ENCODE data around the gene APOB. TPM values are rescaled to one million over a fixed set of nuclear protein-coding genes. Genes with fewer than 3 reads are reported as not detected.

APOB gene
- total RNA-seq, 2 experiments from 2014 or later = not detected

DNA sequence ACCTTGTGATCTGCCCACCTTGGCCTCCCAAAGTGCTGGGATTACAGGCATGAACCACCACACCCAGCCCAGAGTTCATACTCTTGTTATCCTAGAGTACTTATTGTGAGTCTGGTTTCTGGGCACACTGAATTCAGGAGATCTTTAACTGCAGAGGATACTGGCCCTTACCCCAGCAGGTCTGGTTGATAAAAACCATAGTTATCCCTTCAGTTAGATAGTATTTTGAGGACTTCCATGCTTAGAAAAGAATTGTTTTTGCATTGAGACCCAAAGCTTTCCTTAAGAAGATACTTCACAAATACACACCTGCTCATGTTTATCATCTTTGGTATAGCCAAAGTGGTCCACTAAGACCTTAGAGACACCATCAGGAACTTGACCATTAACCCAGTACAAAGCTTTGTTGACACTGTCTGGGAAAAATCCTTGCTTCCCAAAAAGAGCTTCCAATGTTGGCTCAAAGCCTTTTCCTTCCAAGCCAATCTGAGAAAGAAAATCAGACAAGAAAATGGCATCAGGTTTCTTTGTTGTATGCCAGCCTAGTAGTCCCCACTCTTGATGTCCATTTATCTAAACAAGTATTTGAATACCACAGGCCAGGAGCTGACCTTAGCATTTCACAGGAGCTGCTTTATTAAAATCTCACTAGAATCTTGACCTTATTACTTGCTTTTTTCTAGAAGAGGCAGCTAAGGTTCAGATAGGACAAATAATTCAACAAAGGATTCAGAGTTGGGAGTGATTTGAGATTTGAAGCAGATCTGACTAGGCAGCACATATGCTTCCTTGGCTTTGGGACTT lies 17.2 kb downstream of the APOB start:
- Mint-ChIP-seq H3K4me1 (ENCODE audit: low read depth) (no peaks in the 10 kb centered on the region), H3K27ac (no peak overlapping the region), H3K36me3 (ENCODE audit: low read depth) (no peaks in the 10 kb centered on the region), H3K9me3 (ENCODE audit: insufficient read depth) (no peaks in the 10 kb centered on the region), H3K4me3 (no peak overlapping the region), H3K27me3 (ENCODE audit: low read depth) (peaks cover 6% of the 10 kb centered on the region)
- POLR2A ChIA-PET = no interaction called here
- DNase-seq = no peak
- CTCF ChIA-PET = no interaction called here
- ATAC-seq = no peak

DNA sequence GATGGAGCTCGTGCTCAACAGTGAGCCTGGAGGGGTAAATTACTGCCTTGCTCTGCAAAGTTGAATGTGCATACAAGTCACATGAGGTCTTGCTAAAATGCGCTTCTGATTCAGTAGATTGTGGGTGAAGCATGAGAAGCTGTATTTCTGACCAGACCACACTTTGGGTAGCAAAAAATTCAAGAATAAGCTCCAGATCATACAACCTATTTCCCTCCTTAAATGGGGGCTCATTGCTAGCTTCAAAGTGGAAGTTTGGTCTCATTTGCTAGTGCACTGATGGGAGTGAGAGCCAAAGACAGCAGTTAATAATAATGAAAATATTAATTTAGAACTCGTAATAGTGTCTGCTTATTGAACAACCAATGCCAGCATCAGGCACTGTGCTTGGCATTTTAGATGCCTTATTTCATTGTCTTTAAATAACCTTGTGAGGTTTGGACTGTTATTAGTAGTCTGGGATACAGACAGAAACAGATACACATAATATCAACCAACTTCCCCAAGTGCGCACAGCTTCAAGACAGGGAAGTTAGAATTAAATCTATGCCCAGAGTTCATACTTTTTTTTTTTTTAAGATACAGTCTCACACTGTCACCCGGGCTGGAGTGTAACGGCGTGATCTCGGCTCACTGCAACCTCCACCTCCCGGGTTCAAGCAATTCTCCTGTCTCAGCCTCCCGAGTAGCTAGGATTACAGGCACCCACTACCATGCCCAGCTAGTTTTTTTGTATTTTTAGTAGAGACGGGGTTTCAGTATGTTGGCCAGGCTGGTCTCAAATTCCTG lies 18.0 kb downstream of the APOB start:
- no peaks in the 10 kb centered on the region for H3K9me3 Mint-ChIP-seq (ENCODE audit: insufficient read depth)
- ATAC-seq (no peak), DNase-seq (no peak)
- ChIA-PET POLR2A (no interaction called here), CTCF (no interaction called here)
- peaks cover 4% of the 10 kb centered on the region for H3K27me3 Mint-ChIP-seq (ENCODE audit: low read depth)
- no peaks in the 10 kb centered on the region for H3K36me3 Mint-ChIP-seq (ENCODE audit: low read depth)
- no peaks in the 10 kb centered on the region for H3K4me1 Mint-ChIP-seq (ENCODE audit: low read depth)
- H3K4me3 Mint-ChIP-seq = no peak overlapping the region
- H3K27ac Mint-ChIP-seq = no peak overlapping the region

DNA sequence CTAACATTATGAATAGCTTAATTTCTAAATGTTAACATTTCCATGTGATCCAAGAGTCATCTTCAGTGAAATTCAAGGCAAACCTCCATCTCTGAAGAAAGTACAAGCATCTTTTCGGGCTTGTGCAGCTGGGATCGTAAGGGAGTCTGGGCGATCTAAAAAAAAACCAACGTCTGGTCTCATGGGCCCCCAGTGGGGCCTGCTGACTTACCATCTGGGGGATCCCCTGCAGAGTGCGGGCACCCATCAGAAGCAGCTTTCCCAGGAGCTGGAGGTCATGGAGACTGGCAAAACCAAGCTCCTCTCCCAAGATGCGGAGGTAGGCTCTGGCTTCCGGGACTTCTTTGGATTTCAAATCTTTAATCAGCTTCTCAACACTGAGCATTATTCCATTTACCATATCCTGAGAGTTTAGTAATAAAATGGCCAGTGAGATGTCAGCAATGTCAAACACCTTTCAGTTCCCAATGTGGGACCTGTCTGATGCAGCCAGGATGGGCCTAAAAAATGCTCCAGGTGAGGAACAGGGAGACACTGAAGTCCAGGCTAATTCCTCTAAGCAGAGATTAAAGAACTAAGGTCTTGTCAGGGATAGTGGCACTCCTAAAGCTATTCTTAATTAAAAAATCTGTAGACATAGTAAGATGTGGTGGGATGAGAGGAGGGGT lies 19.0 kb downstream of the APOB start:
- ChIA-PET POLR2A (no interaction called here), CTCF (no interaction called here)
- Mint-ChIP-seq H3K27ac (no peak overlapping the region), H3K4me3 (no peak overlapping the region), H3K4me1 (ENCODE audit: low read depth) (no peaks in the 10 kb centered on the region), H3K36me3 (ENCODE audit: low read depth) (no peaks in the 10 kb centered on the region), H3K9me3 (ENCODE audit: insufficient read depth) (no peaks in the 10 kb centered on the region), H3K27me3 (ENCODE audit: low read depth) (peaks cover 4% of the 10 kb centered on the region)
- ATAC-seq (no peak), DNase-seq (no peak)

GRCh38 chr2:21024198-21024597 lies 19.7 kb downstream of the APOB start:
- H3K4me3 Mint-ChIP-seq = no peak overlapping the region

DNA sequence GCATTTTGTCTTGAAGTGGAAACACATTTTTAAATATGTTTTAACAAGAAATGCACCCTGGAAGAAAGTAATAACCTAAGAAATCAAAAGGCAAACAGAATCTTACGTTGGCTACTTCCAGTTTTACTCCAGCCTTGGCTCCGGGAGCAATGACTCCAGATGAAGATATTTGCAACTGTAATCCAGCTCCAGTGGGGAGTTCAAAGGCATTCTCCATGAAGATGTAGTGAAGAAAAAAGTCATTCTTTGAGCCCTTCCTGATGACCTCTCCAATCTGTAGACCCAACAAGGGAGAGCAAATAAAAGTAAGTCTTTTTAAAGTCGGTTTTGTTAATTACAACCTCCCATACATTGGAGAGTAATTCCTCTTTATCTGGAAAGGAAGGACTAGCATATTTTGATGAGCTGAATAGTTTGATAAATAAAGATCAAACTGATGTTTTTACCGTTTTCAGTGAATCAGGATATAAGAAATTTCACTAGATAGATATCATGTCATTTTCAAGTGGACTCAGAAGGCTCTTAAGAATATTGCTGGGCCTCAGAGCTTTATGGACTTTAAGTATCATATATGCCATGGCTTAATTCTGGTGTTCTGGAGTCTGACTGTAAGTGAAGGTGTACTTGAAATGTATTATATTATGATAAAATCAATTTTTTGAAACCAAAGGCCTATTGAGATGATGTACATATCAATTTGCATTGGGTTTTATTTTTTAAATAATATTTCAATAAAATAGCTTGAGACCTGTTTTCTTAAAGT lies 20.3 kb downstream of the APOB start:
- H3K27ac Mint-ChIP-seq = no peak overlapping the region
- POLR2A ChIA-PET = no interaction called here
- no peaks in the 10 kb centered on the region for H3K4me1 Mint-ChIP-seq (ENCODE audit: low read depth)
- DNase-seq (no peak), ATAC-seq (no peak)
- no peaks in the 10 kb centered on the region for H3K36me3 Mint-ChIP-seq (ENCODE audit: low read depth)
- CTCF ChIA-PET = no interaction called here
- H3K27me3 Mint-ChIP-seq (ENCODE audit: low read depth) = peaks cover 4% of the 10 kb centered on the region
- no peak overlapping the region for H3K4me3 Mint-ChIP-seq
- no peaks in the 10 kb centered on the region for H3K9me3 Mint-ChIP-seq (ENCODE audit: insufficient read depth)

More at GRCh38 chr2:21024198-21024597, 19.7 kb downstream of the APOB start:
- no peaks in the 10 kb centered on the region for H3K4me1 Mint-ChIP-seq (ENCODE audit: low read depth)
- H3K27me3 Mint-ChIP-seq (ENCODE audit: low read depth) = peaks cover 4% of the 10 kb centered on the region
- no peak for DNase-seq
- no peak for ATAC-seq
- no peaks in the 10 kb centered on the region for H3K36me3 Mint-ChIP-seq (ENCODE audit: low read depth)
- POLR2A ChIA-PET = no interaction called here
- no peaks in the 10 kb centered on the region for H3K9me3 Mint-ChIP-seq (ENCODE audit: insufficient read depth)
- H3K27ac Mint-ChIP-seq = no peak overlapping the region
- CTCF ChIA-PET = no interaction called here

- H3K36me3 Mint-ChIP-seq (ENCODE audit: low read depth) = no peaks in the 10 kb centered on the region
These were observed 21.0 kb downstream of the APOB start for GRCh38 chr2:21022792-21023367.

DNA sequence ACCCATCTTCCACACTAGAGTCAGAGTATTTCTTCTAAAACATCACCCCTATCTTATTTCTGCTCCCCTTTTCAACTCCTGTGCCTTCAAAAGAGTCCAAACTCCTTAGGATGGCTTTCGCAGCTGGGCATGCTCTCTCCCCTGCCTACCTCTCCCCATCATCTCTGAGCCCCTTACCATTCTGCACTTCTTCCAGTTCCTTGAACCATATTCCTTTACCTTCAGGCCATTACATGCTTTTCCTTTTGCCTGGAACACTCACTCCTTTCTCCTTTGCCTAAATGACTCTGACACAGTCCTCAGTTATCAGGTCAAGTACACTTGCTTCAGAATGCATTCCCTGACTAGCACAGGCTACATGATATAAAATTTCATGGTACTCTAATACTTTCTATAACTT lies 22.4 kb downstream of the APOB start:
- Mint-ChIP-seq H3K27ac (no peak overlapping the region), H3K4me3 (no peak overlapping the region), H3K36me3 (ENCODE audit: low read depth) (no peaks in the 10 kb centered on the region), H3K9me3 (ENCODE audit: insufficient read depth) (no peaks in the 10 kb centered on the region), H3K4me1 (ENCODE audit: low read depth) (no peaks in the 10 kb centered on the region), H3K27me3 (ENCODE audit: low read depth) (peaks cover 4% of the 10 kb centered on the region)
- POLR2A ChIA-PET = no interaction called here
- ATAC-seq = no peak
- DNase-seq = no peak
- CTCF ChIA-PET = no interaction called here

More at GRCh38 chr2:21022792-21023367, 21.0 kb downstream of the APOB start:
- POLR2A ChIA-PET = no interaction called here
- no peaks in the 10 kb centered on the region for H3K9me3 Mint-ChIP-seq (ENCODE audit: insufficient read depth)
- no peak overlapping the region for H3K4me3 Mint-ChIP-seq
- H3K27ac Mint-ChIP-seq = no peak overlapping the region
- ATAC-seq (no peak), DNase-seq (no peak)
- CTCF ChIA-PET = no interaction called here
- H3K27me3 Mint-ChIP-seq (ENCODE audit: low read depth) = peaks cover 4% of the 10 kb centered on the region
- H3K4me1 Mint-ChIP-seq (ENCODE audit: low read depth) = no peaks in the 10 kb centered on the region

- H3K27me3 Mint-ChIP-seq (ENCODE audit: low read depth) = peaks cover 4% of the 10 kb centered on the region
- no peak overlapping the region for H3K27ac Mint-ChIP-seq
- H3K4me3 Mint-ChIP-seq = no peak overlapping the region
- DNase-seq = no peak
- no peaks in the 10 kb centered on the region for H3K4me1 Mint-ChIP-seq (ENCODE audit: low read depth)
- CTCF ChIA-PET = no interaction called here
- POLR2A ChIA-PET = no interaction called here
- H3K9me3 Mint-ChIP-seq (ENCODE audit: insufficient read depth) = no peaks in the 10 kb centered on the region
- no peaks in the 10 kb centered on the region for H3K36me3 Mint-ChIP-seq (ENCODE audit: low read depth)
- ATAC-seq = no peak
These were observed 23.1 kb downstream of the APOB start for GRCh38 chr2:21020668-21021288.

DNA sequence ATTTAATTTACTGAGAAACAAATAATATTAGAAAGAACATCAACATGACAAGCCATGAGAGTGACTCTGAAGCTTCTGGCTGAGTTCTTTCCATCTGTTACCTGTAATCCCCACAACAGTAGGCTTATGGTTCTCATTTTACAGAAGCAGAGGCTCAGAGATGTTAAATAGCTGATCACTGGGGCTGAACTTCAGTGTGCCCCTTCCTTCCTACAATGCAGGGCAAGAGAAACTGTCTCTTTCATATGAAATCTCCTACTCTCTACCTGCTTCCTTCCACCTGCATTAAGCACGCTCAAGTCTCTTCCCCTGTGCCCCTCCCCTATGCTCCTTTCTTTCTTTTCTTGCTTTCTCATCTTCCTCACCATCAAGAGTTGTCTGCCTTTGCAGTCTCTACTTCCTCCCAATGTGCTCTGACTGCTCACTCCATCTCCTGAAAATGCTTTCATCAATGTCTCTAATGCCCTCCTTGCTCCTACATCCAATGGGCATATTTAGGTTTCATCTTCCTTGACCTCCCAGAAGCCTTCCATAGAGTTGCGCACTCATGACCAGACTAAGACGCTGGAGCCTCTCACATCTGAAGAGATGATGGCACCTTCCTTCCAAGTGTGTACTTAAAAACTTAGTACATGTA lies 23.7 kb downstream of the APOB start:
- Mint-ChIP-seq H3K27me3 (ENCODE audit: low read depth) (peaks cover 4% of the 10 kb centered on the region), H3K4me1 (ENCODE audit: low read depth) (no peaks in the 10 kb centered on the region), H3K36me3 (ENCODE audit: low read depth) (no peaks in the 10 kb centered on the region), H3K4me3 (no peak overlapping the region), H3K27ac (no peak overlapping the region), H3K9me3 (ENCODE audit: insufficient read depth) (no peaks in the 10 kb centered on the region)
- no peak for ATAC-seq
- POLR2A ChIA-PET = no interaction called here
- DNase-seq = no peak
- CTCF ChIA-PET = no interaction called here

GRCh38 chr2:21019678-21020021 lies 24.2 kb downstream of the APOB start:
- DNase-seq = no peak
- H3K4me1 Mint-ChIP-seq (ENCODE audit: low read depth) = no peaks in the 10 kb centered on the region
- H3K9me3 Mint-ChIP-seq (ENCODE audit: insufficient read depth) = no peaks in the 10 kb centered on the region
- peaks cover 4% of the 10 kb centered on the region for H3K27me3 Mint-ChIP-seq (ENCODE audit: low read depth)
- CTCF ChIA-PET = no interaction called here
- no peak overlapping the region for H3K4me3 Mint-ChIP-seq
- no peak for ATAC-seq
- POLR2A ChIA-PET = no interaction called here
- H3K27ac Mint-ChIP-seq = no peak overlapping the region
- no peaks in the 10 kb centered on the region for H3K36me3 Mint-ChIP-seq (ENCODE audit: low read depth)

DNA sequence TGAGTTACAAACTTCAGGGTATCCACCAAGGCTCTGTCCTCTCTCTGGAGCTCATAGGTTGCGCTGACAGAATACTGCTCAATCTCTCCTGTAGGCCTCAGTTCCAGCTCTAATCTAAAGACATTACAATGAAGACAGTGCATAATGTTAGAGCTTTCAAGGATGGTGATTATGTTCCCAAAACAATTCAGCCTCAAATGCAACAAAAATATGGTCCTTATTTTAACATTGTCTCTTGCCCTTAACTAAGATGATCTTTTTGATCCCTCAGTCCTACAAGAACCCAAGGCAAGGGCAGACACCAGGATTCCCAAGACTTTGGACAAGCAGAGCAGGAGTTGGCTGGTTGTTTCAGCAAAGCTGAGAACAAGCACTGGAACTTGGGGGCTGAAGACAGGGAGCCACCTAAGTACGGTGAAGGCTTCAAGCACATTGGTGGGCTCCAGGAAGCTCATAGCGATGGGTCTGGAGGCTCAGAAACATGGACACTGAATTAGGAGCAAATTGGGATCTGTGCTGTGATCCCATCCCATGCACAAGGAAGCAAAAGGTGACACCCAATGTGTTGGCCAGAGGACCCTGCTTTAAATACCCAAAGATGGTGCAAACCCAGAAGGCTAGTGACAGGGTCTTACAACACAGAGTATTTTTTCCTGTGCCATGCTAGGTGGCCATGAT lies 24.7 kb downstream of the APOB start:
- no peak for ATAC-seq
- no peak overlapping the region for H3K4me3 Mint-ChIP-seq
- H3K27ac Mint-ChIP-seq = no peak overlapping the region
- ChIA-PET POLR2A (no interaction called here), CTCF (no interaction called here)
- H3K36me3 Mint-ChIP-seq (ENCODE audit: low read depth) = no peaks in the 10 kb centered on the region
- H3K4me1 Mint-ChIP-seq (ENCODE audit: low read depth) = no peaks in the 10 kb centered on the region
- H3K9me3 Mint-ChIP-seq (ENCODE audit: insufficient read depth) = no peaks in the 10 kb centered on the region
- no peak for DNase-seq
- peaks cover 4% of the 10 kb centered on the region for H3K27me3 Mint-ChIP-seq (ENCODE audit: low read depth)
